GM12878 (cell line): Measurements from ENCODE around the gene ZMYND19. TPM values are rescaled to one million over a fixed set of nuclear protein-coding genes. Genes with fewer than 3 reads are reported as not detected.

Source experiments
- EP300 ChIP-seq, 2 experiments: fragments of 150-350 bp in 1 of 2; IDR thresholded peaks; 2 replicates each; pipeline ENCODE4 v1.6.1; 2011 to 2012; ENCODE audit warnings: low read depth in 2 of 2, low read length in 2 of 2, borderline replicate concordance in 1 of 2, improper control_type of control experiment in 1 of 2, inconsistent platforms in 1 of 2; ENCODE audit not compliant: control insufficient read depth in 1 of 2
- HDAC2 ChIP-seq: fragments of 200-600 bp; sonication (generic); IDR thresholded peaks from 2 replicates; pipeline ENCODE4 v1.6.1; 2017
- HDAC6 ChIP-seq: fragments of 200-600 bp; sonication (generic); IDR thresholded peaks from one replicate; pipeline ENCODE4 v1.8.0; 2017; ENCODE audit warnings: antibody characterized with exemption; ENCODE audit not compliant: unreplicated experiment
- NR2F1 ChIP-seq: fragments of 450-650 bp; conservative IDR thresholded peaks from 2 replicates; pipeline ENCODE4 v1.6.1; 2017; ENCODE audit warnings: mild to moderate bottlenecking
- PBX3 ChIP-seq: IDR thresholded peaks from 2 replicates; pipeline ENCODE4 v1.6.1; 2011; ENCODE audit warnings: mild to moderate bottlenecking, low read depth, low read length, moderate library complexity; ENCODE audit not compliant: insufficient replicate concordance
- RFX5 ChIP-seq: IDR thresholded peaks from 2 replicates; pipeline ENCODE4 v1.6.1; 2011; ENCODE audit warnings: low read depth, low read length, improper control_type of control experiment
- ZNF592 ChIP-seq: fragments of 450-650 bp; IDR thresholded peaks from 2 replicates; pipeline ENCODE4 v1.6.1; 2017; ENCODE audit warnings: mild to moderate bottlenecking, moderate library complexity
- polyA plus RNA-seq, 11 experiments: library from polyadenylated mRNA; depleted of rRNA in 4 of 11; unstranded in 6 of 11; stranded (reverse) in 5 of 11; fragments of >200 nt; fragmentation: Nextera tagmentation in 4 of 11; fragmentation: Illumina TruSeq in 1 of 11; extraction: Ambion mirVana in 4 of 11; extraction: Trizol in 1 of 11; gene quantifications; 1 replicate in 1 of 11; 2 replicates in 10 of 11; pipeline versions ENCODE4 v1.2.1 to v1.2.3, GENCODE V29; 2011 to 2016; ENCODE audit warnings: inconsistent platforms in 2 of 11, missing spikeins in 2 of 11, low read depth in 1 of 11
- total RNA-seq, 4 experiments: library from RNA; depleted of rRNA in 3 of 4; stranded (reverse); fragments of >200 nt in 3 of 4; fragmentation: Illumina TruSeq in 1 of 4; extraction: Trizol in 1 of 4; gene quantifications; 2 replicates each; pipeline versions ENCODE4 v1.2.1 to v1.2.3, GENCODE V29; 2013 to 2021

Gene ZMYND19
- total and polyA plus RNA-seq, 10 of the 15 experiments (the other 5 are each of a cell fraction or from before 2014, with no cell fraction given) = 0.84 to 54.8 (median 20.1) TPM

- TF ChIP-seq EP300 (IDR thresholded peaks at IDR 0.05; ENCODE audit: borderline replicate concordance in 1 of 2, control insufficient read depth in 1 of 2, low read depth in 2 of 2, low read length in 2 of 2) = no peak
- no peak for TF ChIP-seq NR2F1
- TF ChIP-seq HDAC6 = no peak
- no peak for TF ChIP-seq ZNF592
- TF ChIP-seq HDAC2 = no peak
- no peak for TF ChIP-seq PBX3
- TF ChIP-seq RFX5 = no peak
Observed at GRCh38 chr9:137610944-137611343, 20.6 kb upstream of the ZMYND19 start (continued).
